Vagina (tissue), 2 donors: ENCODE results near the gene MAPK1.
"Not testable (repeated sequence)": the region's sequence is repeated elsewhere in the genome, so short reads cannot be mapped to it uniquely, and the experiment has no call there.

ENCODE experiments used
- CTCF ChIP-seq, 3 experiments: fragments of 450-650 bp in 2 of 3; fragments of 200-600 bp in 1 of 3; sonication (generic) in 1 of 3; IDR thresholded peaks; one replicate each; pipeline ENCODE4 v1.5.1; 2017 to 2019; ENCODE audit warnings: antibody characterized with exemption in 3 of 3, mild to moderate bottlenecking in 2 of 3, moderate library complexity in 2 of 3
- POLR2A ChIP-seq, 2 donors: fragments of 450-650 bp; IDR thresholded peaks; one replicate each; pipeline ENCODE4 v1.6.1; 2017; ENCODE audit warnings: antibody characterized with exemption in 2 of 2, mild to moderate bottlenecking in 2 of 2, moderate library complexity in 2 of 2
- POLR2AphosphoS5 ChIP-seq, 2 donors: sonication (generic); formaldehyde crosslinking; IDR thresholded peaks; one replicate each; pipeline ENCODE4 v1.9.0; 2017; ENCODE audit warnings: antibody characterized with exemption in 2 of 2, mild to moderate bottlenecking in 2 of 2, low read depth in 1 of 2; ENCODE audit not compliant: insufficient read depth in 1 of 2

- not testable (repeated sequence) for TF ChIP-seq CTCF (IDR thresholded peaks at IDR 0.05); POLR2AphosphoS5 (IDR thresholded peaks at IDR 0.05; ENCODE audit: insufficient read depth in 1 of 2, low read depth in 1 of 2); POLR2A (IDR thresholded peaks at IDR 0.05)
Measured at GRCh38 chr22:21793716-21794115, 73.7 kb downstream of the MAPK1 start.
